Measurements from ENCODE around the gene TNIK. TPM values are rescaled to one million over a fixed set of nuclear protein-coding genes. Genes with fewer than 3 reads are reported as not detected.

Gene TNIK
- total and polyA plus RNA-seq, 2 experiments from 2014 or later: 14.6 to 34.3 TPM

DNA sequence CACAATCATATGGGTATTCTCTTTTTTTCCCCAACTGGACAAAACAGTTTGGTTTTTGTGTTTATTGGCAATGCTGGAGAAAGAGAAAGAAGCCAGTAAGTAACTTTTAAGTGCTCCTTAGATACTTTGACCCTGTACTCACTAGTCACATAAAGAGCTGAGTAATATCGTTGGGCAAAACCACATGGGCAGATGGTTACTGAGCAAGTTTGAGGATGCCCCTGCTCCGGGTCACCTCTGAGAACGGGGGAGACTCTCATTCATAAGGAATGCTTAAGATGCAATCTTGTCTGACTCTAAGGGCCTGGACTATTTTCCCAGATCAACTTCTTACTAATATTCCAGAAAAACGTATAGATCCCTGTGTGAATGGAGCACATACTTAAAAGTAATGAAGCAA lies 327.3 kb downstream of the TNIK start:
- Histone ChIP-seq H3K27me3 (ENCODE audit: insufficient read depth) (no peaks in the 10 kb centered on the region), H3K9me2 (ENCODE audit: insufficient read depth) (no peaks in the 10 kb centered on the region), H3K4me2 (no peak overlapping the region), H3K79me2 (replicated peaks; ENCODE audit: insufficient read depth) (no peaks in the 10 kb centered on the region), H3K36me3 (ENCODE audit: insufficient read depth) (no peaks in the 10 kb centered on the region), H3K4me1 (ENCODE audit: insufficient read depth) (no peaks in the 10 kb centered on the region), H3K27ac (ENCODE audit: low read depth) (no peak overlapping the region), H3K4me3 (no peak overlapping the region), H2AFZ (no peak overlapping the region), H4K20me1 (replicated peaks; ENCODE audit: insufficient read depth) (no peaks in the 10 kb centered on the region), H3F3A (replicated peaks; ENCODE audit: low read depth) (no peaks in the 10 kb centered on the region)
- Mint-ChIP-seq H3K9me3 (no peaks in the 10 kb centered on the region), H3K27ac (no peak overlapping the region), H3K27me3 (ENCODE audit: insufficient read depth, low read depth, poor library complexity) (peaks cover 2% of the 10 kb centered on the region), H3K4me1 (peaks cover 5% of the 10 kb centered on the region), H3K4me3 (no peak overlapping the region), H3K36me3 (ENCODE audit: low read depth) (peaks cover 19% of the 10 kb centered on the region)
- TF ChIP-seq ZNF114 (CRISPR knock-in tag; IDR thresholded peaks at IDR 0.05) (no peak), POLR2AphosphoS5 (IDR thresholded peaks at IDR 0.05; ENCODE audit: low read depth) (no peak), ZNF331 (CRISPR knock-in tag; IDR thresholded peaks at IDR 0.05; ENCODE audit: low read depth) (no peak), JUNB (IDR thresholded peaks at IDR 0.05; ENCODE audit: unreplicated experiment) (no peak), CREB1 (CRISPR knock-in tag; IDR thresholded peaks at IDR 0.05; ENCODE audit: low read depth) (no peak), EZH2phosphoT487 (IDR thresholded peaks at IDR 0.05; ENCODE audit: unreplicated experiment) (no peak), NANOG (IDR thresholded peaks at IDR 0.05; ENCODE audit: borderline replicate concordance) (no peak), EZH2 (IDR thresholded peaks at IDR 0.05; ENCODE audit: low read depth, unreplicated experiment) (no peak), STAT1 (IDR thresholded peaks at IDR 0.05; ENCODE audit: unreplicated experiment) (no peak)
- TF ChIP-seq, protein P1, sequence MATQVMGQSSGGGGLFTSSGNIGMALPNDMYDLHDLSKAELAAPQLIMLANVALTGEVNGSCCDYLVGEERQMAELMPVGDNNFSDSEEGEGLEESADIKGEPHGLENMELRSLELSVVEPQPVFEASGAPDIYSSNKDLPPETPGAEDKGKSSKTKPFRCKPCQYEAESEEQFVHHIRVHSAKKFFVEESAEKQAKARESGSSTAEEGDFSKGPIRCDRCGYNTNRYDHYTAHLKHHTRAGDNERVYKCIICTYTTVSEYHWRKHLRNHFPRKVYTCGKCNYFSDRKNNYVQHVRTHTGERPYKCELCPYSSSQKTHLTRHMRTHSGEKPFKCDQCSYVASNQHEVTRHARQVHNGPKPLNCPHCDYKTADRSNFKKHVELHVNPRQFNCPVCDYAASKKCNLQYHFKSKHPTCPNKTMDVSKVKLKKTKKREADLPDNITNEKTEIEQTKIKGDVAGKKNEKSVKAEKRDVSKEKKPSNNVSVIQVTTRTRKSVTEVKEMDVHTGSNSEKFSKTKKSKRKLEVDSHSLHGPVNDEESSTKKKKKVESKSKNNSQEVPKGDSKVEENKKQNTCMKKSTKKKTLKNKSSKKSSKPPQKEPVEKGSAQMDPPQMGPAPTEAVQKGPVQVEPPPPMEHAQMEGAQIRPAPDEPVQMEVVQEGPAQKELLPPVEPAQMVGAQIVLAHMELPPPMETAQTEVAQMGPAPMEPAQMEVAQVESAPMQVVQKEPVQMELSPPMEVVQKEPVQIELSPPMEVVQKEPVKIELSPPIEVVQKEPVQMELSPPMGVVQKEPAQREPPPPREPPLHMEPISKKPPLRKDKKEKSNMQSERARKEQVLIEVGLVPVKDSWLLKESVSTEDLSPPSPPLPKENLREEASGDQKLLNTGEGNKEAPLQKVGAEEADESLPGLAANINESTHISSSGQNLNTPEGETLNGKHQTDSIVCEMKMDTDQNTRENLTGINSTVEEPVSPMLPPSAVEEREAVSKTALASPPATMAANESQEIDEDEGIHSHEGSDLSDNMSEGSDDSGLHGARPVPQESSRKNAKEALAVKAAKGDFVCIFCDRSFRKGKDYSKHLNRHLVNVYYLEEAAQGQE (IDR thresholded peaks at IDR 0.05; ENCODE audit: unreplicated experiment): no peak
- TF ChIP-seq, protein P2, sequence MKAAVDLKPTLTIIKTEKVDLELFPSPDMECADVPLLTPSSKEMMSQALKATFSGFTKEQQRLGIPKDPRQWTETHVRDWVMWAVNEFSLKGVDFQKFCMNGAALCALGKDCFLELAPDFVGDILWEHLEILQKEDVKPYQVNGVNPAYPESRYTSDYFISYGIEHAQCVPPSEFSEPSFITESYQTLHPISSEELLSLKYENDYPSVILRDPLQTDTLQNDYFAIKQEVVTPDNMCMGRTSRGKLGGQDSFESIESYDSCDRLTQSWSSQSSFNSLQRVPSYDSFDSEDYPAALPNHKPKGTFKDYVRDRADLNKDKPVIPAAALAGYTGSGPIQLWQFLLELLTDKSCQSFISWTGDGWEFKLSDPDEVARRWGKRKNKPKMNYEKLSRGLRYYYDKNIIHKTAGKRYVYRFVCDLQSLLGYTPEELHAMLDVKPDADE (IDR thresholded peaks at IDR 0.05): no peak
- TF ChIP-seq, protein P3, sequence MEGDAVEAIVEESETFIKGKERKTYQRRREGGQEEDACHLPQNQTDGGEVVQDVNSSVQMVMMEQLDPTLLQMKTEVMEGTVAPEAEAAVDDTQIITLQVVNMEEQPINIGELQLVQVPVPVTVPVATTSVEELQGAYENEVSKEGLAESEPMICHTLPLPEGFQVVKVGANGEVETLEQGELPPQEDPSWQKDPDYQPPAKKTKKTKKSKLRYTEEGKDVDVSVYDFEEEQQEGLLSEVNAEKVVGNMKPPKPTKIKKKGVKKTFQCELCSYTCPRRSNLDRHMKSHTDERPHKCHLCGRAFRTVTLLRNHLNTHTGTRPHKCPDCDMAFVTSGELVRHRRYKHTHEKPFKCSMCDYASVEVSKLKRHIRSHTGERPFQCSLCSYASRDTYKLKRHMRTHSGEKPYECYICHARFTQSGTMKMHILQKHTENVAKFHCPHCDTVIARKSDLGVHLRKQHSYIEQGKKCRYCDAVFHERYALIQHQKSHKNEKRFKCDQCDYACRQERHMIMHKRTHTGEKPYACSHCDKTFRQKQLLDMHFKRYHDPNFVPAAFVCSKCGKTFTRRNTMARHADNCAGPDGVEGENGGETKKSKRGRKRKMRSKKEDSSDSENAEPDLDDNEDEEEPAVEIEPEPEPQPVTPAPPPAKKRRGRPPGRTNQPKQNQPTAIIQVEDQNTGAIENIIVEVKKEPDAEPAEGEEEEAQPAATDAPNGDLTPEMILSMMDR (conservative IDR thresholded peaks at IDR 0.05; ENCODE audit: low read depth in 2 of 2): no peak
- TF ChIP-seq, protein P4, sequence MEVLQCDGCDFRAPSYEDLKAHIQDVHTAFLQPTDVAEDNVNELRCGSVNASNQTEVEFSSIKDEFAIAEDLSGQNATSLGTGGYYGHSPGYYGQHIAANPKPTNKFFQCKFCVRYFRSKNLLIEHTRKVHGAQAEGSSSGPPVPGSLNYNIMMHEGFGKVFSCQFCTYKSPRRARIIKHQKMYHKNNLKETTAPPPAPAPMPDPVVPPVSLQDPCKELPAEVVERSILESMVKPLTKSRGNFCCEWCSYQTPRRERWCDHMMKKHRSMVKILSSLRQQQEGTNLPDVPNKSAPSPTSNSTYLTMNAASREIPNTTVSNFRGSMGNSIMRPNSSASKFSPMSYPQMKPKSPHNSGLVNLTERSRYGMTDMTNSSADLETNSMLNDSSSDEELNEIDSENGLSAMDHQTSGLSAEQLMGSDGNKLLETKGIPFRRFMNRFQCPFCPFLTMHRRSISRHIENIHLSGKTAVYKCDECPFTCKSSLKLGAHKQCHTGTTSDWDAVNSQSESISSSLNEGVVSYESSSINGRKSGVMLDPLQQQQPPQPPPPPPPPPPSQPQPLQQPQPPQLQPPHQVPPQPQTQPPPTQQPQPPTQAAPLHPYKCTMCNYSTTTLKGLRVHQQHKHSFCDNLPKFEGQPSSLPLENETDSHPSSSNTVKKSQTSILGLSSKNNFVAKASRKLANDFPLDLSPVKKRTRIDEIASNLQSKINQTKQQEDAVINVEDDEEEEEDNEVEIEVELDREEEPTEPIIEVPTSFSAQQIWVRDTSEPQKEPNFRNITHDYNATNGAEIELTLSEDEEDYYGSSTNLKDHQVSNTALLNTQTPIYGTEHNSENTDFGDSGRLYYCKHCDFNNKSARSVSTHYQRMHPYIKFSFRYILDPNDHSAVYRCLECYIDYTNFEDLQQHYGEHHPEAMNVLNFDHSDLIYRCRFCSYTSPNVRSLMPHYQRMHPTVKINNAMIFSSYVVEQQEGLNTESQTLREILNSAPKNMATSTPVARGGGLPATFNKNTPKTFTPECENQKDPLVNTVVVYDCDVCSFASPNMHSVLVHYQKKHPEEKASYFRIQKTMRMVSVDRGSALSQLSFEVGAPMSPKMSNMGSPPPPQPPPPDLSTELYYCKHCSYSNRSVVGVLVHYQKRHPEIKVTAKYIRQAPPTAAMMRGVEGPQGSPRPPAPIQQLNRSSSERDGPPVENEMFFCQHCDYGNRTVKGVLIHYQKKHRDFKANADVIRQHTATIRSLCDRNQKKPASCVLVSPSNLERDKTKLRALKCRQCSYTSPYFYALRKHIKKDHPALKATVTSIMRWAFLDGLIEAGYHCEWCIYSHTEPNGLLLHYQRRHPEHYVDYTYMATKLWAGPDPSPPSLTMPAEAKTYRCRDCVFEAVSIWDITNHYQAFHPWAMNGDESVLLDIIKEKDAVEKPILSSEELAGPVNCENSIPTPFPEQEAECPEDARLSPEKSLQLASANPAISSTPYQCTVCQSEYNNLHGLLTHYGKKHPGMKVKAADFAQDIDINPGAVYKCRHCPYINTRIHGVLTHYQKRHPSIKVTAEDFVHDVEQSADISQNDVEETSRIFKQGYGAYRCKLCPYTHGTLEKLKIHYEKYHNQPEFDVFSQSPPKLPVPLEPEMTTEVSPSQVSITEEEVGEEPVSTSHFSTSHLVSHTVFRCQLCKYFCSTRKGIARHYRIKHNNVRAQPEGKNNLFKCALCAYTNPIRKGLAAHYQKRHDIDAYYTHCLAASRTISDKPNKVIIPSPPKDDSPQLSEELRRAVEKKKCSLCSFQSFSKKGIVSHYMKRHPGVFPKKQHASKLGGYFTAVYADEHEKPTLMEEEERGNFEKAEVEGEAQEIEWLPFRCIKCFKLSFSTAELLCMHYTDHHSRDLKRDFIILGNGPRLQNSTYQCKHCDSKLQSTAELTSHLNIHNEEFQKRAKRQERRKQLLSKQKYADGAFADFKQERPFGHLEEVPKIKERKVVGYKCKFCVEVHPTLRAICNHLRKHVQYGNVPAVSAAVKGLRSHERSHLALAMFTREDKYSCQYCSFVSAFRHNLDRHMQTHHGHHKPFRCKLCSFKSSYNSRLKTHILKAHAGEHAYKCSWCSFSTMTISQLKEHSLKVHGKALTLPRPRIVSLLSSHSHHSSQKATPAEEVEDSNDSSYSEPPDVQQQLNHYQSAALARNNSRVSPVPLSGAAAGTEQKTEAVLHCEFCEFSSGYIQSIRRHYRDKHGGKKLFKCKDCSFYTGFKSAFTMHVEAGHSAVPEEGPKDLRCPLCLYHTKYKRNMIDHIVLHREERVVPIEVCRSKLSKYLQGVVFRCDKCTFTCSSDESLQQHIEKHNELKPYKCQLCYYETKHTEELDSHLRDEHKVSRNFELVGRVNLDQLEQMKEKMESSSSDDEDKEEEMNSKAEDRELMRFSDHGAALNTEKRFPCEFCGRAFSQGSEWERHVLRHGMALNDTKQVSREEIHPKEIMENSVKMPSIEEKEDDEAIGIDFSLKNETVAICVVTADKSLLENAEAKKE (CRISPR knock-in tag; IDR thresholded peaks at IDR 0.05): no peak
- no peak for DNase-seq (ENCODE audit: low spot score)
- no peak for ATAC-seq
